CD4-positive, alpha-beta memory T cell (primary cell): Measurements from ENCODE around the gene FCER1A. TPM values are rescaled to one million over a fixed set of nuclear protein-coding genes. Genes with fewer than 3 reads are reported as not detected.

Experiments
- CTCF ChIA-PET: fragments of 350-600 bp; sonication (Branson Sonifier 250); formaldehyde crosslinking; loops from one replicate; lab custom pipeline; 2021; ENCODE audit warnings: inconsistent platforms; ENCODE audit not compliant: partially characterized antibody; lab: Charles Lee
- POLR2A ChIA-PET: fragments of 350-600 bp; sonication (Branson Sonifier 250); formaldehyde crosslinking; loops from one replicate; lab custom pipeline; 2021; ENCODE audit not compliant: partially characterized antibody; lab: Charles Lee
- DNase-seq, 5 donors: peaks; one replicate each; pipeline versions ENCODE4 v3.0.0 to v3.0.0-alpha.2; 2020 to 2022; ENCODE audit warnings: mixed read lengths in 1 of 5
- H3K27ac ChIP-seq: one replicate; pipeline ENCODE4 v1.7.0; 2013; ENCODE audit warnings: low read depth, low read length
- H3K27me3 ChIP-seq: 2 replicates; pipeline ENCODE4 v1.7.0; 2013; ENCODE audit warnings: mild to moderate bottlenecking, low read length, moderate library complexity; ENCODE audit not compliant: insufficient read depth
- H3K36me3 ChIP-seq: 2 replicates; pipeline ENCODE4 v1.7.0; 2013; ENCODE audit warnings: mild to moderate bottlenecking, low read length, moderate library complexity; ENCODE audit not compliant: insufficient read depth
- H3K4me1 ChIP-seq: 2 replicates; pipeline ENCODE4 v1.7.0; 2013; ENCODE audit warnings: mild to moderate bottlenecking, low read length, moderate library complexity; ENCODE audit not compliant: insufficient read depth
- H3K4me3 ChIP-seq, 2 donors: one replicate each; pipeline ENCODE4 v1.7.0; 2013; ENCODE audit warnings: low read length in 2 of 2, mild to moderate bottlenecking in 1 of 2
- H3K9me3 ChIP-seq, 2 donors: one replicate each; pipeline ENCODE4 v1.7.0; 2013; ENCODE audit warnings: low read length in 2 of 2, control low read depth in 1 of 2; ENCODE audit not compliant: control insufficient read depth in 1 of 2
- H3K27ac Mint-ChIP-seq, 7 donors: one replicate each; pipeline ENCODE4 v1.8.0; 2020 to 2021; ENCODE audit warnings: mixed read lengths in 7 of 7, mild to moderate bottlenecking in 6 of 7, inconsistent platforms in 3 of 7, moderate library complexity in 3 of 7
- H3K27me3 Mint-ChIP-seq, 2 donors: one replicate each; pipeline ENCODE4 v1.8.0; 2020 to 2021; ENCODE audit warnings: mixed read lengths in 2 of 2
- H3K36me3 Mint-ChIP-seq, 2 donors: one replicate each; pipeline ENCODE4 v1.8.0; 2020 to 2021; ENCODE audit warnings: mixed read lengths in 2 of 2, inconsistent platforms in 1 of 2, mild to moderate bottlenecking in 1 of 2
- H3K4me1 Mint-ChIP-seq, 4 donors: one replicate each; pipeline ENCODE4 v1.8.0; 2020 to 2021; ENCODE audit warnings: mixed read lengths in 4 of 4, mild to moderate bottlenecking in 1 of 4
- H3K4me3 Mint-ChIP-seq, 8 donors: one replicate each; pipeline ENCODE4 v1.8.0; 2020 to 2021; ENCODE audit warnings: mixed read lengths in 8 of 8, mild to moderate bottlenecking in 7 of 8, moderate library complexity in 6 of 8, inconsistent platforms in 3 of 8
- H3K9me3 Mint-ChIP-seq, 8 donors: one replicate each; pipeline ENCODE4 v1.8.0; 2020 to 2021; ENCODE audit warnings: mixed read lengths in 8 of 8, mild to moderate bottlenecking in 5 of 8, inconsistent platforms in 3 of 8, moderate library complexity in 1 of 8
- intact Hi-C: fragments of 100-400 bp; cut with micrococcal nuclease; formaldehyde crosslinking; loops from one replicate; pipeline ENCODE4 v1.15.1; 2023
- polyA plus RNA-seq, 2 donors: library from polyadenylated mRNA; unstranded; fragments of 300-500 nt; fragmentation: Illumina TruSeq; gene quantifications; one replicate each; pipeline ENCODE4 v1.2.3, GENCODE V29; 2021
- total RNA-seq, 2 experiments: library from RNA; stranded (reverse); gene quantifications; one replicate each; pipeline ENCODE4 v1.2.3, GENCODE V29; 2021

FCER1A gene
- total and polyA plus RNA-seq, 4 experiments from 2014 or later, result 0.28 TPM; not detected in 3

DNA sequence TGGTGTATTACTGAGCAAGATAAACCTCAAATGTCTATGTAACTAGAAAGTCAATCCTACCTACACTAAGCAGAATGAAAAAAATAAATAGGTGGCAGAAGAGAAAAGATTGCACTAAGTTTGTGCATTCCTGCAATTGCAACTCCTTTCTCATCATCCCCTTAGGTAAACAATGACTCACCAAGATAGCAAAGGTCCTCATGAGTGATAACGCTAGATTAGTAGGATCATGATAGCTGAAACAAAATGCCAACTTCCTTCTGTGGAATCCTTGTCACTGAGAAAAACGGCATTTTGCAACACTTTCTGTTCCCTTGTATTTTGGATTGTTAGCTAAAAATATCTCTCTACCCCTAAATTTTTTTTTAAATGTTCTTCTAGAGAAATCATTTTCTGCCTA lies 20.0 kb upstream of the FCER1A start:
- Mint-ChIP-seq H3K9me3 (peaks cover 0 to 2% (median 0%) of the 10 kb centered on the region in 8 donors), H3K36me3 (no peaks in the 10 kb centered on the region), H3K4me1 (no peaks in the 10 kb centered on the region), H3K27ac (no peak overlapping the region), H3K27me3 (peaks cover 9 to 18% of the 10 kb centered on the region in 2 donors), H3K4me3 (no peak overlapping the region)
- H3K36me3 ChIP-seq, result no peaks in the 10 kb centered on the region
- intact Hi-C loops, result no loop called here
- DNase-seq, result no peak
- CTCF ChIA-PET, result no interaction called here
- POLR2A ChIA-PET, result no interaction called here
- no peaks in the 10 kb centered on the region for H3K9me3 ChIP-seq
- H3K4me1 ChIP-seq, result no peaks in the 10 kb centered on the region
- no peaks in the 10 kb centered on the region for H3K27me3 ChIP-seq
- no peak overlapping the region for H3K4me3 ChIP-seq
- no peak overlapping the region for H3K27ac ChIP-seq

DNA sequence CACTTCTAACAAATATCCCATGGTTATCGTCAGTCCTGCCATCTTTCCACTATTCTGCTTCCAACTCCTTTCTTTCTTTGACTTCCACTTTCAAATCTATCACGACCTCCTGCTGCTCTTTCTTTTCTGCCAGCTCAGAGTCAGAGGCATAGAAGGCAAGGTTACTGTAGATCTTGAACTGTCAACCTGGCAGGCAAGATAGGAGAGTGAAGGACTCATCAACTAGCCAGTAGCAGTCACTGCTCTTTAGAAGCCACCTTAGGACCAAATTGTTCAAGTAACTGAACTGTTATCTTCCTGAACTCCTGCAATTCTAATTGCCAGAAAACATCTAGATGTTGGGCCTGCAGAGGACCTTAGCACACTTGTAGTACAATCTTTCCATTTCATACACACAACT lies 13.1 kb upstream of the FCER1A start:
- DNase-seq, result no peak
- Mint-ChIP-seq H3K27me3 (peaks cover 3 to 14% of the 10 kb centered on the region in 2 donors), H3K4me1 (no peaks in the 10 kb centered on the region), H3K4me3 (no peak overlapping the region), H3K9me3 (peaks cover 0 to 1% (median 0%) of the 10 kb centered on the region in 8 donors), H3K27ac (no peak overlapping the region), H3K36me3 (no peaks in the 10 kb centered on the region)
- Histone ChIP-seq H3K36me3 (no peaks in the 10 kb centered on the region), H3K27me3 (no peaks in the 10 kb centered on the region), H3K4me3 (no peak overlapping the region), H3K9me3 (no peaks in the 10 kb centered on the region), H3K4me1 (no peaks in the 10 kb centered on the region), H3K27ac (no peak overlapping the region)
- ChIA-PET CTCF (no interaction called here), POLR2A (no interaction called here)
- intact Hi-C loops, result no loop called here

DNA sequence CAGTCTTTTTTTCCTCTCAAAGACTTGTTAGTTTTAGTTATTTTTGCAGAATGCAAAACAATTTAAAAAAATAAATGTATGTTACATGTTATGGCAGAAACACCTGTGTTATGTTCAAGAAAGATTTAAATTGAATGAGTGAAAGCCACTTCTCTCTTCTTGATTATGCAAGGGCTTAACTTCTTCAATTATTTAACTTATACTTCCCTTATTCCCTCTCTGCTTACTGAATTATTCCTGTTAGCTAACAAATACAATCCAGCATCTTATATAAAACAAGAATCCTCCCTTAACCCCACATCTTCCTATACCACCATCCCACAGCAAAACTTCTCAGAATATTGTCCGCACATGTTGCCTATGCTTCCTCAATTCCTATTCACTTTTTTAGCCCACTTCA lies 10.7 kb upstream of the FCER1A start:
- Histone ChIP-seq H3K4me3 (no peak overlapping the region), H3K27ac (no peak overlapping the region), H3K36me3 (no peaks in the 10 kb centered on the region), H3K27me3 (no peaks in the 10 kb centered on the region), H3K9me3 (no peaks in the 10 kb centered on the region), H3K4me1 (no peaks in the 10 kb centered on the region)
- H3K9me3 Mint-ChIP-seq, result peaks cover 0 to 4% (median 2%) of the 10 kb centered on the region in 8 donors
- H3K4me3 Mint-ChIP-seq, result no peak overlapping the region
- ChIA-PET POLR2A (no interaction called here), CTCF (no interaction called here)
- no peaks in the 10 kb centered on the region for H3K4me1 Mint-ChIP-seq
- no peak overlapping the region for H3K27ac Mint-ChIP-seq
- peaks cover 1 to 12% of the 10 kb centered on the region in 2 donors for H3K27me3 Mint-ChIP-seq
- H3K36me3 Mint-ChIP-seq, result no peaks in the 10 kb centered on the region
- intact Hi-C loops, result no loop called here
- DNase-seq, result no peak

DNA sequence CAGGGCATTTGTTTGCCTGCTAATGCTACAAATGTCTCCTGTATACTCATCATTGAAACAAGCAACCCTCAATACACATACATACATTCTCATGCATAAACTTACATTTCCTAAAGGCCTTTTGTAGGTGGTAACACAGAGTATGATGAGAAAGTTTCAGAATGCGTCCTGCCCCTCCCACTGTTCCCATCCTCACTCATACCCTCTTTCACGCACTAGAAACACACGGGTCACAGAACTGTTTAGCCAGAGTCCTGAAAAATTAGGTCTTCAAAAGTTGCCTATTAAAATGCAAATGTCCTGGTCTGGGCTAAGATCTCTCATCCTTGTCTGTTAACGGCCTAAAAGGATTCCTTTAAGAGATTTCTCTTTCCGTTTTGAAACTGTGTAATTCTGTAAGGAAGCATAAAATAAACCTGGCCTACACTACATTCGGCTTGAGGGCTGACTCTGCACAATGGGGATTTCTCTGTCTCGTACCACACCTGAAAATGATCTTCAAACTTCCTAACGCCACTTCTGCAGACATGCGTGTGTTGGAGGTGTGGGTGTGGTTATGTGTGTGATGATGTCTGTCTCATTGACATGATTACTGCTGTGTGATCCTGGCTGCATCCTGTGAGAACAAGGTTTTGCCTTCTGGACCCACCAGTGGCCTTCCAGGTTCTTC lies 5.3 kb upstream of the FCER1A start:
- POLR2A ChIA-PET, result no interaction called here
- Histone ChIP-seq H3K9me3 (no peaks in the 10 kb centered on the region), H3K36me3 (no peaks in the 10 kb centered on the region), H3K27ac (no peak overlapping the region), H3K27me3 (no peaks in the 10 kb centered on the region), H3K4me3 (no peak overlapping the region), H3K4me1 (no peaks in the 10 kb centered on the region)
- peaks cover 4 to 12% of the 10 kb centered on the region in 2 donors for H3K27me3 Mint-ChIP-seq
- H3K4me3 Mint-ChIP-seq, result no peak overlapping the region
- H3K4me1 Mint-ChIP-seq, result no peaks in the 10 kb centered on the region
- CTCF ChIA-PET, result no interaction called here
- no peaks in the 10 kb centered on the region for H3K36me3 Mint-ChIP-seq
- peaks cover 0 to 4% (median 2%) of the 10 kb centered on the region in 8 donors for H3K9me3 Mint-ChIP-seq
- no peak for DNase-seq
- H3K27ac Mint-ChIP-seq, result no peak overlapping the region
- intact Hi-C loops, result no loop called here

DNA sequence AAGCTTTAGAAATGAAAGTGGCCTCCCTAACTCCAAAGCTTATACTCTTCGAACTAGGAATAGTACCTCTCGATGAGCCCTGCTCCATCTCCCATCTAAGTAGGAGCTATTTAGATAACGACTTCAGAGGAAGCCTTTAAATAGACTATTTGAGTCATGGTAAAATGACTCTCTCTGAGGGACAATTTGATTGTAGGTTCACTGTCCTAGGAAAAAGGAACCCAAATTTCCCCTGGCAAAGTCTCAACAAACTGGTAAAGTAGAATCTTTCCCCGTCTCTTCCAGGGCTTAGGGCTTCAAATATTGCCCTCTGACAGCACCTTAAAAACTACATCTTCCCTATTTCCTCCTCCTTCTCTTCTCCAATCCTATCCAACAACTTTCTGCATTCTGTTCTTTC lies 2.0 kb upstream of the FCER1A start:
- intact Hi-C loops, result no loop called here
- POLR2A ChIA-PET, result no interaction called here
- no peak overlapping the region for H3K4me3 Mint-ChIP-seq

DNA sequence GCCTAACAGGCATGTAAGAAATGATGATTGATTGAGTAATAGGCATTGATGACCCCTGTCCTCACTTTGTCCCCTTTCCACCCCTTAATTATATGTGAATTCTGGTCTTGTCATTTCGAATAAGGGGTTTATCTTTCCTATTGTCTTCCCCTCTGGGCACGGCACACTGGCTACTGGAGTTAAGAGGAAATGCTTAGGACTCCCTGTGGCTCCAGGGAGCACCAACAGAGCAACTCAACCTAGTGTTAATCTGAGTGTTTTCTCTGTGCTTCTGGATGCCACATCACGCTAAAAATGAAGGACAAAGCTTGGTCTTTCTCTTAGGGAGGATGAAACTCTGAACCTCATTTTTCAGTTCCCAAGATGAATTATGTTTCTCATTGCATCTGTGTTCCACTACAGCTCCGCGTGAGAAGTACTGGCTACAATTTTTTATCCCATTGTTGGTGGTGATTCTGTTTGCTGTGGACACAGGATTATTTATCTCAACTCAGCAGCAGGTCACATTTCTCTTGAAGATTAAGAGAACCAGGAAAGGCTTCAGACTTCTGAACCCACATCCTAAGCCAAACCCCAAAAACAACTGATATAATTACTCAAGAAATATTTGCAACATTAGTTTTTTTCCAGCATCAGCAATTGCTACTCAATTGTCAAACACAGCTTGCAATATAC lies 5.3 kb downstream of the FCER1A start:
- no peak overlapping the region for H3K27ac Mint-ChIP-seq
- H3K36me3 Mint-ChIP-seq, result no peaks in the 10 kb centered on the region
- H3K27ac ChIP-seq, result no peak overlapping the region
- ChIA-PET CTCF (no interaction called here), POLR2A (no interaction called here)
- no peaks in the 10 kb centered on the region for H3K4me1 Mint-ChIP-seq
- intact Hi-C loops, result no loop called here
- no peaks in the 10 kb centered on the region for H3K9me3 ChIP-seq
- DNase-seq, result no peak
- H3K27me3 Mint-ChIP-seq, result peaks cover 12% of the 10 kb centered on the region in 2 donors
- H3K27me3 ChIP-seq, result no peaks in the 10 kb centered on the region
- H3K4me3 Mint-ChIP-seq, result no peak overlapping the region
- H3K4me1 ChIP-seq, result no peaks in the 10 kb centered on the region
- no peak overlapping the region for H3K4me3 ChIP-seq
- H3K9me3 Mint-ChIP-seq, result no peaks in the 10 kb centered on the region
- H3K36me3 ChIP-seq, result no peaks in the 10 kb centered on the region

More for the DNA sequence above, 2.0 kb upstream of the FCER1A start:
- DNase-seq, result no peak
- H3K4me3 ChIP-seq, result no peak overlapping the region
- no peaks in the 10 kb centered on the region for H3K4me1 ChIP-seq
- Mint-ChIP-seq H3K36me3 (no peaks in the 10 kb centered on the region), H3K27me3 (peaks cover 7 to 13% of the 10 kb centered on the region in 2 donors), H3K9me3 (no peaks in the 10 kb centered on the region), H3K27ac (no peak overlapping the region), H3K4me1 (no peaks in the 10 kb centered on the region)
- CTCF ChIA-PET, result no interaction called here
- no peaks in the 10 kb centered on the region for H3K27me3 ChIP-seq
- H3K27ac ChIP-seq, result no peak overlapping the region
- no peaks in the 10 kb centered on the region for H3K9me3 ChIP-seq
- no peaks in the 10 kb centered on the region for H3K36me3 ChIP-seq

DNA sequence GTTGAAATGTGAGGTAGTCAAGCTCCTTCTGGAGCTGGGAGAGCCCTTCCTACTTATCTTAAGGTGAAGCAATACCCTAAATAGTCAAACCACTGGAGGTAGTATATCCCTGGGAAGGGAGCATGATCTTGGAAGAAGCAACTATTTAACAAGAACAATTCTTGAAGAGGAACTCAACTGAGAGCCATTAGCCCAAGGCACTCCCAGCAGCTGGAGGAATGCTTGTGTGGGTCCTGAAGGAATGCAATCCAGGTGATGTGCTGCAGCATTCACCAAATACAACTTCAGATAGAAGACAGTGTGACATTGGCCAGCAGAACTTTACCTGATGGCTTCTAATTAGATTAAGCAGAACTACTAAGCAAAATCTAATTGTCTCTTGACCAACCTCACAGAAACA lies 9.5 kb downstream of the FCER1A start:
- CTCF ChIA-PET, result no interaction called here
- Mint-ChIP-seq H3K27me3 (peaks cover 15 to 16% of the 10 kb centered on the region in 2 donors), H3K36me3 (no peaks in the 10 kb centered on the region), H3K4me1 (no peaks in the 10 kb centered on the region), H3K27ac (no peak overlapping the region), H3K4me3 (no peak overlapping the region), H3K9me3 (no peaks in the 10 kb centered on the region)
- H3K4me1 ChIP-seq, result no peaks in the 10 kb centered on the region
- POLR2A ChIA-PET, result no interaction called here
- no peak for DNase-seq
- no peaks in the 10 kb centered on the region for H3K27me3 ChIP-seq
- intact Hi-C loops, result no loop called here
- H3K9me3 ChIP-seq, result no peaks in the 10 kb centered on the region
- no peak overlapping the region for H3K27ac ChIP-seq
- no peak overlapping the region for H3K4me3 ChIP-seq
- no peaks in the 10 kb centered on the region for H3K36me3 ChIP-seq
